Measurements from ENCODE around the gene HEY2. TPM values are rescaled to one million over a fixed set of nuclear protein-coding genes. Genes with fewer than 3 reads are reported as not detected.

HEY2 gene
- total and polyA plus RNA-seq, 10 of the 15 experiments (the other 5 are each of a cell fraction or from before 2014, with no cell fraction given) = 0.01 to 0.32 (median 0.08) TPM; not detected in 4

DNA sequence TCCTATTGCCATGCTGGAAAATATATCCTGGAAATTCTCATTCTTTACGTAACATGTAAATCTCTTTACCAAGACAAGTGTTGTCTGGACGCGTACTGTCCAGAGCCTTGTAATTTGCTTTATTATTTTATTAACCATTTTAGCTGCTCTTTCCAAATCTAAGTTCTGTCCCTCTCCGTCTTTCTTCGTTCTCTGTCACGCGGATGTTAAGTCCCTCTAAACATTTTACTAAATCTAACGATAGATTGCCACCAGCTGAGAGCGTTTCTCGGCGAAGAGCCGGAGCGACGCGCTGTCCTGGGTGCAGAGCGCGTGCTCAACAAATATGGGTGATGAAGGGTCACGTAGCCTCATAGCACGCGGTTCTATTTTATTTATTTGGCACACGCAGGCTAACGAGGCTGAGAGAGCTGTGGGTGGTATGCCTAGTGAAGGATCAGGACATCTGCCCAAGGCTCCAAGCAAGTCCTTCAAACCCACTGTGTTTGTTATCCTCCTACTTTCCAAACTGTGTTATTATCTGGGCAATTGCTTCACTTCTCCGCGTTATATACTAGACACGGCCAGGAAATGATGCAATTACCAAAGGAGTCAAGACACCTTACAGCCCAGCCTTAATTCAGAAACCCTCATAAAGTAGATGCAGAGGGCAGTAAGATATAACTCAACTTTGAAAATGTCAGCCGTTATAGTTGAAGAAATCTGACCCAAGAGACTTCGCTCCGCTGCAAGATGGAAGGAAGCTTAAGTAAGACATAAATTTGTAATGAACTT lies 31.3 kb downstream of the HEY2 start (continued):
- no peak for TF ChIP-seq EP300 (IDR thresholded peaks at IDR 0.05; ENCODE audit: borderline replicate concordance in 1 of 2, control insufficient read depth in 1 of 2, low read depth in 2 of 2, low read length in 2 of 2)
- 0 out of 2 replicates have a peak, but pooled peaks have one; percentile 2 for TF ChIP-seq PAX8 (IDR thresholded peaks at IDR 0.05)
- TF ChIP-seq IKZF1 (conservative IDR thresholded peaks at IDR 0.05) = peak; percentile 52; the same call in 1 of the 2 replicates
- TF ChIP-seq STAT3 (IDR thresholded peaks at IDR 0.05; ENCODE audit: low read depth, low read length) = no peak
- TF ChIP-seq, protein P1, sequence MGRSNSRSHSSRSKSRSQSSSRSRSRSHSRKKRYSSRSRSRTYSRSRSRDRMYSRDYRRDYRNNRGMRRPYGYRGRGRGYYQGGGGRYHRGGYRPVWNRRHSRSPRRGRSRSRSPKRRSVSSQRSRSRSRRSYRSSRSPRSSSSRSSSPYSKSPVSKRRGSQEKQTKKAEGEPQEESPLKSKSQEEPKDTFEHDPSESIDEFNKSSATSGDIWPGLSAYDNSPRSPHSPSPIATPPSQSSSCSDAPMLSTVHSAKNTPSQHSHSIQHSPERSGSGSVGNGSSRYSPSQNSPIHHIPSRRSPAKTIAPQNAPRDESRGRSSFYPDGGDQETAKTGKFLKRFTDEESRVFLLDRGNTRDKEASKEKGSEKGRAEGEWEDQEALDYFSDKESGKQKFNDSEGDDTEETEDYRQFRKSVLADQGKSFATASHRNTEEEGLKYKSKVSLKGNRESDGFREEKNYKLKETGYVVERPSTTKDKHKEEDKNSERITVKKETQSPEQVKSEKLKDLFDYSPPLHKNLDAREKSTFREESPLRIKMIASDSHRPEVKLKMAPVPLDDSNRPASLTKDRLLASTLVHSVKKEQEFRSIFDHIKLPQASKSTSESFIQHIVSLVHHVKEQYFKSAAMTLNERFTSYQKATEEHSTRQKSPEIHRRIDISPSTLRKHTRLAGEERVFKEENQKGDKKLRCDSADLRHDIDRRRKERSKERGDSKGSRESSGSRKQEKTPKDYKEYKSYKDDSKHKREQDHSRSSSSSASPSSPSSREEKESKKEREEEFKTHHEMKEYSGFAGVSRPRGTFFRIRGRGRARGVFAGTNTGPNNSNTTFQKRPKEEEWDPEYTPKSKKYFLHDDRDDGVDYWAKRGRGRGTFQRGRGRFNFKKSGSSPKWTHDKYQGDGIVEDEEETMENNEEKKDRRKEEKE (IDR thresholded peaks at IDR 0.05) = no peak
- TF ChIP-seq IRF4 (IDR thresholded peaks at IDR 0.05; ENCODE audit: low read depth, low read length) = peak; percentile 13; the same call in 1 of the 2 replicates
- 0 out of 2 replicates have a peak, but pooled peaks have one; percentile 30 for TF ChIP-seq GATAD2B (conservative IDR thresholded peaks at IDR 0.05; ENCODE audit: low read depth)
- peak; percentile 47; the same call in 1 of the 2 replicates for TF ChIP-seq YY1 (IDR thresholded peaks at IDR 0.05; ENCODE audit: low read depth, low read length)
- TF ChIP-seq NRF1 (conservative IDR thresholded peaks at IDR 0.05; ENCODE audit: low read depth, low read length) = peak; percentile 22; the same call in 1 of the 2 replicates
- TF ChIP-seq, protein P2, sequence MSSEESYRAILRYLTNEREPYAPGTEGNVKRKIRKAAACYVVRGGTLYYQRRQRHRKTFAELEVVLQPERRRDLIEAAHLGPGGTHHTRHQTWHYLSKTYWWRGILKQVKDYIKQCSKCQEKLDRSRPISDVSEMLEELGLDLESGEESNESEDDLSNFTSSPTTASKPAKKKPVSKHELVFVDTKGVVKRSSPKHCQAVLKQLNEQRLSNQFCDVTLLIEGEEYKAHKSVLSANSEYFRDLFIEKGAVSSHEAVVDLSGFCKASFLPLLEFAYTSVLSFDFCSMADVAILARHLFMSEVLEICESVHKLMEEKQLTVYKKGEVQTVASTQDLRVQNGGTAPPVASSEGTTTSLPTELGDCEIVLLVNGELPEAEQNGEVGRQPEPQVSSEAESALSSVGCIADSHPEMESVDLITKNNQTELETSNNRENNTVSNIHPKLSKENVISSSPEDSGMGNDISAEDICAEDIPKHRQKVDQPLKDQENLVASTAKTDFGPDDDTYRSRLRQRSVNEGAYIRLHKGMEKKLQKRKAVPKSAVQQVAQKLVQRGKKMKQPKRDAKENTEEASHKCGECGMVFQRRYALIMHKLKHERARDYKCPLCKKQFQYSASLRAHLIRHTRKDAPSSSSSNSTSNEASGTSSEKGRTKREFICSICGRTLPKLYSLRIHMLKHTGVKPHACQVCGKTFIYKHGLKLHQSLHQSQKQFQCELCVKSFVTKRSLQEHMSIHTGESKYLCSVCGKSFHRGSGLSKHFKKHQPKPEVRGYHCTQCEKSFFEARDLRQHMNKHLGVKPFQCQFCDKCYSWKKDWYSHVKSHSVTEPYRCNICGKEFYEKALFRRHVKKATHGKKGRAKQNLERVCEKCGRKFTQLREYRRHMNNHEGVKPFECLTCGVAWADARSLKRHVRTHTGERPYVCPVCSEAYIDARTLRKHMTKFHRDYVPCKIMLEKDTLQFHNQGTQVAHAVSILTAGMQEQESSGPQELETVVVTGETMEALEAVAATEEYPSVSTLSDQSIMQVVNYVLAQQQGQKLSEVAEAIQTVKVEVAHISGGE (CRISPR knock-in tag; IDR thresholded peaks at IDR 0.05) = no peak
- no peak for TF ChIP-seq WRNIP1 (IDR thresholded peaks at IDR 0.05; ENCODE audit: borderline replicate concordance, low read depth, low read length)
- TF ChIP-seq NR2F1 (conservative IDR thresholded peaks at IDR 0.05) = 0 out of 2 replicates have a peak, but pooled peaks have one; percentile 22
- TF ChIP-seq CHD1 (IDR thresholded peaks at IDR 0.05; ENCODE audit: low read depth, low read length) = no peak
- no peak for TF ChIP-seq SRF (IDR thresholded peaks at IDR 0.05; ENCODE audit: low read depth in 2 of 2, low read length in 2 of 2)
- TF ChIP-seq MTA3 (IDR thresholded peaks at IDR 0.05; ENCODE audit: borderline replicate concordance, low read length) = 0 out of 2 replicates have a peak, but pooled peaks have one; percentile 40
- TF ChIP-seq, protein P3, sequence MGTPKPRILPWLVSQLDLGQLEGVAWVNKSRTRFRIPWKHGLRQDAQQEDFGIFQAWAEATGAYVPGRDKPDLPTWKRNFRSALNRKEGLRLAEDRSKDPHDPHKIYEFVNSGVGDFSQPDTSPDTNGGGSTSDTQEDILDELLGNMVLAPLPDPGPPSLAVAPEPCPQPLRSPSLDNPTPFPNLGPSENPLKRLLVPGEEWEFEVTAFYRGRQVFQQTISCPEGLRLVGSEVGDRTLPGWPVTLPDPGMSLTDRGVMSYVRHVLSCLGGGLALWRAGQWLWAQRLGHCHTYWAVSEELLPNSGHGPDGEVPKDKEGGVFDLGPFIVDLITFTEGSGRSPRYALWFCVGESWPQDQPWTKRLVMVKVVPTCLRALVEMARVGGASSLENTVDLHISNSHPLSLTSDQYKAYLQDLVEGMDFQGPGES (IDR thresholded peaks at IDR 0.05) = no peak
- TF ChIP-seq, protein P4, sequence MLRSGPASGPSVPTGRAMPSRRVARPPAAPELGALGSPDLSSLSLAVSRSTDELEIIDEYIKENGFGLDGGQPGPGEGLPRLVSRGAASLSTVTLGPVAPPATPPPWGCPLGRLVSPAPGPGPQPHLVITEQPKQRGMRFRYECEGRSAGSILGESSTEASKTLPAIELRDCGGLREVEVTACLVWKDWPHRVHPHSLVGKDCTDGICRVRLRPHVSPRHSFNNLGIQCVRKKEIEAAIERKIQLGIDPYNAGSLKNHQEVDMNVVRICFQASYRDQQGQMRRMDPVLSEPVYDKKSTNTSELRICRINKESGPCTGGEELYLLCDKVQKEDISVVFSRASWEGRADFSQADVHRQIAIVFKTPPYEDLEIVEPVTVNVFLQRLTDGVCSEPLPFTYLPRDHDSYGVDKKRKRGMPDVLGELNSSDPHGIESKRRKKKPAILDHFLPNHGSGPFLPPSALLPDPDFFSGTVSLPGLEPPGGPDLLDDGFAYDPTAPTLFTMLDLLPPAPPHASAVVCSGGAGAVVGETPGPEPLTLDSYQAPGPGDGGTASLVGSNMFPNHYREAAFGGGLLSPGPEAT (IDR thresholded peaks at IDR 0.05; ENCODE audit: low read depth) = no peak
- no peak for TF ChIP-seq HDGF (IDR thresholded peaks at IDR 0.05)
- peak; percentile 90 for TF ChIP-seq POLR2AphosphoS5 (IDR thresholded peaks at IDR 0.05; ENCODE audit: low read length)
- no peak for TF ChIP-seq SMC3 (IDR thresholded peaks at IDR 0.05; ENCODE audit: borderline replicate concordance, low read length)
- TF ChIP-seq BCL11A (IDR thresholded peaks at IDR 0.05; ENCODE audit: low read depth, low read length) = no peak
- TF ChIP-seq JUND (IDR thresholded peaks at IDR 0.05; ENCODE audit: low read depth, low read length) = no peak
